ENCODE results near the gene TAF4. TPM values are rescaled to one million over a fixed set of nuclear protein-coding genes. Genes with fewer than 3 reads are reported as not detected.

The TAF4 gene
- total RNA-seq, 1 experiment from 2014 or later: 21.0 TPM

DNA sequence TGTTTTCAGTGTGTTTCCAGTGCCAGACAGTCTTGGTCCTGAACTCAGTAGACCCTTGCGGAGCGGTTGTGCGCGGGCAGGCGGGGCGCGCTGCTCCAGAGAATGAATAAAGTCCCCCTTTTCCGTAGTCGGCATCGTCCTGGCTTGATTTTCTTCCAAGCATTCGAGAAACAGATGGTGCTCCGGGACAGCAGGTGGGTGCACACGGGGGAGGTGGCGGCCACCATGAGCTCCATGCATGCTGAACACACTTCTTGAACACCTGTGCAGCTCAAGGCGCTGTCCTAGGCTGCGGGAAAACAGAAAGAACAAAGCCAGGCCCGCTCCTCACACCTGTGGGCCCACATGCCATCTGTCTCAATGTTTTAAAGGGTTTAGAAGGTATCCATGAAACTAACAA, 125.2 kb downstream of the TAF4 start:
- TF ChIP-seq, protein P1, sequence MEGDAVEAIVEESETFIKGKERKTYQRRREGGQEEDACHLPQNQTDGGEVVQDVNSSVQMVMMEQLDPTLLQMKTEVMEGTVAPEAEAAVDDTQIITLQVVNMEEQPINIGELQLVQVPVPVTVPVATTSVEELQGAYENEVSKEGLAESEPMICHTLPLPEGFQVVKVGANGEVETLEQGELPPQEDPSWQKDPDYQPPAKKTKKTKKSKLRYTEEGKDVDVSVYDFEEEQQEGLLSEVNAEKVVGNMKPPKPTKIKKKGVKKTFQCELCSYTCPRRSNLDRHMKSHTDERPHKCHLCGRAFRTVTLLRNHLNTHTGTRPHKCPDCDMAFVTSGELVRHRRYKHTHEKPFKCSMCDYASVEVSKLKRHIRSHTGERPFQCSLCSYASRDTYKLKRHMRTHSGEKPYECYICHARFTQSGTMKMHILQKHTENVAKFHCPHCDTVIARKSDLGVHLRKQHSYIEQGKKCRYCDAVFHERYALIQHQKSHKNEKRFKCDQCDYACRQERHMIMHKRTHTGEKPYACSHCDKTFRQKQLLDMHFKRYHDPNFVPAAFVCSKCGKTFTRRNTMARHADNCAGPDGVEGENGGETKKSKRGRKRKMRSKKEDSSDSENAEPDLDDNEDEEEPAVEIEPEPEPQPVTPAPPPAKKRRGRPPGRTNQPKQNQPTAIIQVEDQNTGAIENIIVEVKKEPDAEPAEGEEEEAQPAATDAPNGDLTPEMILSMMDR (IDR thresholded peaks at IDR 0.05): no peak
- TF ChIP-seq TCF7L2 (IDR thresholded peaks at IDR 0.05; ENCODE audit: low read depth, low read length) (no peak), POLR2AphosphoS5 (IDR thresholded peaks at IDR 0.05; ENCODE audit: low read depth, low read length) (no peak), SIN3A (IDR thresholded peaks at IDR 0.05; ENCODE audit: borderline replicate concordance, insufficient read depth, low read depth, low read length) (no peak)
- TF ChIP-seq, protein P2, sequence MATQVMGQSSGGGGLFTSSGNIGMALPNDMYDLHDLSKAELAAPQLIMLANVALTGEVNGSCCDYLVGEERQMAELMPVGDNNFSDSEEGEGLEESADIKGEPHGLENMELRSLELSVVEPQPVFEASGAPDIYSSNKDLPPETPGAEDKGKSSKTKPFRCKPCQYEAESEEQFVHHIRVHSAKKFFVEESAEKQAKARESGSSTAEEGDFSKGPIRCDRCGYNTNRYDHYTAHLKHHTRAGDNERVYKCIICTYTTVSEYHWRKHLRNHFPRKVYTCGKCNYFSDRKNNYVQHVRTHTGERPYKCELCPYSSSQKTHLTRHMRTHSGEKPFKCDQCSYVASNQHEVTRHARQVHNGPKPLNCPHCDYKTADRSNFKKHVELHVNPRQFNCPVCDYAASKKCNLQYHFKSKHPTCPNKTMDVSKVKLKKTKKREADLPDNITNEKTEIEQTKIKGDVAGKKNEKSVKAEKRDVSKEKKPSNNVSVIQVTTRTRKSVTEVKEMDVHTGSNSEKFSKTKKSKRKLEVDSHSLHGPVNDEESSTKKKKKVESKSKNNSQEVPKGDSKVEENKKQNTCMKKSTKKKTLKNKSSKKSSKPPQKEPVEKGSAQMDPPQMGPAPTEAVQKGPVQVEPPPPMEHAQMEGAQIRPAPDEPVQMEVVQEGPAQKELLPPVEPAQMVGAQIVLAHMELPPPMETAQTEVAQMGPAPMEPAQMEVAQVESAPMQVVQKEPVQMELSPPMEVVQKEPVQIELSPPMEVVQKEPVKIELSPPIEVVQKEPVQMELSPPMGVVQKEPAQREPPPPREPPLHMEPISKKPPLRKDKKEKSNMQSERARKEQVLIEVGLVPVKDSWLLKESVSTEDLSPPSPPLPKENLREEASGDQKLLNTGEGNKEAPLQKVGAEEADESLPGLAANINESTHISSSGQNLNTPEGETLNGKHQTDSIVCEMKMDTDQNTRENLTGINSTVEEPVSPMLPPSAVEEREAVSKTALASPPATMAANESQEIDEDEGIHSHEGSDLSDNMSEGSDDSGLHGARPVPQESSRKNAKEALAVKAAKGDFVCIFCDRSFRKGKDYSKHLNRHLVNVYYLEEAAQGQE (IDR thresholded peaks at IDR 0.05; ENCODE audit: insufficient read depth in 1 of 2, low read depth in 2 of 2, low read length in 1 of 2): no peak
- Histone ChIP-seq H3K27me3 (ENCODE audit: control insufficient read depth, insufficient read depth, low read length) (no peaks in the 10 kb centered on the region), H3K36me3 (ENCODE audit: control insufficient read depth, insufficient read depth, low read length) (no peaks in the 10 kb centered on the region), H3K4me3 (ENCODE audit: low read depth in 2 of 2, low read length in 2 of 2) (no peak overlapping the region), H3K4me1 (ENCODE audit: control insufficient read depth, insufficient read depth, low read length) (no peaks in the 10 kb centered on the region), H3K9me3 (ENCODE audit: control insufficient read depth, insufficient read depth, low read depth, low read length) (no peaks in the 10 kb centered on the region), H3K27ac (ENCODE audit: low read length) (no peak overlapping the region)
- CTCF ChIA-PET: no interaction called here
- ATAC-seq (no peak), DNase-seq (ENCODE audit: low read depth, low spot score) (no peak)
- no TSS peak for BruUV-seq (replicated peaks)
- intact Hi-C loops (cut with micrococcal nuclease; ENCODE audit: unreplicated experiment): no loop called here
- in situ Hi-C loops (cut with HindIII; ENCODE audit: low pct_unique_long_range_greater_than_20kb, low sequenced_read_pairs): no loop called here
- POLR2A ChIA-PET: no interaction called here

DNA sequence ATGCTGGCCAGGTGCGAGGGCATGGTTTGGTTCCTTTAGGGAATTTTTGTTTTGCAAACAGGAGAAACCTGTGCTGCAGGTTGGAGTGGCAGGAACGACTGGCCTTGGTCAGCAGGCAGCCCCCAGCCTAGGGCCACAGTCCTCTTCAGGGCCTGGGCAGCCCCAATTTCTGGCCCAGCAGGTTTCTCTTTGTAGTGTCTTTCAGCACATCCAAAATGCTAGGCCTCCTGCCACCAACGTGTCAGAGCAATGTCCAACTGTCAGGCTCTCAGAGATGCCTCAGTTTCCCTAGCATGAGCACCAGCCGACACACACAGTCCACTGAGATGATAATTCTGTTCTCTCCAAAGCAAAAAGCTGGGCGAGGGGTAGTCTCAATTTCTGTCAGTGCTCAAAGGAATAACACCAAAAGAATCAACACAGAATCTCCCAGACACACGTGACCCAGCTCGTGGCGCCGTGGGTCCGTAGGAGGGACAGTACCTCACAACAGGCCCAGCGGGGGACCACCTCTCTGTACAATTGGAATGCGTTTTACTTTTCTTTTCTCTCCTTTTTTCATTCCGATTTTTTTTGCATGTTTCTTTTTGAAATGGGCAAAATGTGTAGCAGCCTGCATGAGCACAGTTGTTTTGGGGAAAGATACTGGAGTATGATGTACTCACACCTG, 125.9 kb downstream of the TAF4 start:
- ChIA-PET POLR2A (no interaction called here), CTCF (interaction anchor here (0.6 kb wide), 1 partner anchor 146 kb away, joined by 3 read pairs; no protein-coding TSS in a partner anchor)
- no peak for DNase-seq (ENCODE audit: low read depth, low spot score)
- TF ChIP-seq, protein P2 (IDR thresholded peaks at IDR 0.05; ENCODE audit: insufficient read depth in 1 of 2, low read depth in 2 of 2, low read length in 1 of 2): no peak
- TF ChIP-seq SIN3A (IDR thresholded peaks at IDR 0.05; ENCODE audit: borderline replicate concordance, insufficient read depth, low read depth, low read length) (no peak), POLR2AphosphoS5 (IDR thresholded peaks at IDR 0.05; ENCODE audit: low read depth, low read length) (no peak), TCF7L2 (IDR thresholded peaks at IDR 0.05; ENCODE audit: low read depth, low read length) (no peak)
- TF ChIP-seq, protein P1 (IDR thresholded peaks at IDR 0.05): no peak
- intact Hi-C loops (cut with micrococcal nuclease; ENCODE audit: unreplicated experiment): no loop called here
- in situ Hi-C loops (cut with HindIII; ENCODE audit: low pct_unique_long_range_greater_than_20kb, low sequenced_read_pairs): no loop called here
- Histone ChIP-seq H3K4me1 (ENCODE audit: control insufficient read depth, insufficient read depth, low read length) (no peaks in the 10 kb centered on the region), H3K27ac (ENCODE audit: low read length) (no peak overlapping the region), H3K9me3 (ENCODE audit: control insufficient read depth, insufficient read depth, low read depth, low read length) (no peaks in the 10 kb centered on the region), H3K27me3 (ENCODE audit: control insufficient read depth, insufficient read depth, low read length) (no peaks in the 10 kb centered on the region), H3K4me3 (ENCODE audit: low read depth in 2 of 2, low read length in 2 of 2) (no peak overlapping the region), H3K36me3 (ENCODE audit: control insufficient read depth, insufficient read depth, low read length) (no peaks in the 10 kb centered on the region)
- BruUV-seq (replicated peaks): no TSS peak
- ATAC-seq: no peak

Measured in Panc1 (cell line).